NCI-H510A (cell line): ENCODE measurements around the gene ST8SIA2.

ENCODE experiments used
- DNase-seq: peaks from one replicate; lab custom pipeline; 2025; lab: John Stamatoyannopoulos, UW

Gene ST8SIA2

GRCh38 chr15:92399271-92399950, 5.7 kb downstream of the ST8SIA2 start:
- DNase-seq, result no peak

GRCh38 chr15:92400573-92400972, 6.9 kb downstream of the ST8SIA2 start:
- no peak for DNase-seq

GRCh38 chr15:92400980-92401787, 7.5 kb downstream of the ST8SIA2 start:
- no peak for DNase-seq

- no peak for DNase-seq
Observed at GRCh38 chr15:92402751-92403150, 9.1 kb downstream of the ST8SIA2 start.

GRCh38 chr15:92405942-92406341, 12.3 kb downstream of the ST8SIA2 start:
- no peak for DNase-seq

GRCh38 chr15:92407321-92407720, 13.6 kb downstream of the ST8SIA2 start:
- no peak for DNase-seq

- DNase-seq, result no peak
Observed at GRCh38 chr15:92407916-92408315, 14.2 kb downstream of the ST8SIA2 start.

- DNase-seq, result no peak
Observed at GRCh38 chr15:92409006-92409405, 15.3 kb downstream of the ST8SIA2 start.

GRCh38 chr15:92409521-92409920, 15.8 kb downstream of the ST8SIA2 start:
- DNase-seq, result no peak

- no peak for DNase-seq
Observed at GRCh38 chr15:92410537-92410936, 16.9 kb downstream of the ST8SIA2 start.

GRCh38 chr15:92411256-92411655, 17.6 kb downstream of the ST8SIA2 start:
- no peak for DNase-seq

GRCh38 chr15:92413510-92413909, 19.8 kb downstream of the ST8SIA2 start:
- DNase-seq, result no peak

GRCh38 chr15:92415639-92416297, 22.1 kb downstream of the ST8SIA2 start:
- no peak for DNase-seq

- DNase-seq, result no peak
Observed at GRCh38 chr15:92416557-92416956, 22.9 kb downstream of the ST8SIA2 start.

GRCh38 chr15:92417716-92418115, 24.0 kb downstream of the ST8SIA2 start:
- no peak for DNase-seq

GRCh38 chr15:92418864-92419263, 25.2 kb downstream of the ST8SIA2 start:
- no peak for DNase-seq

GRCh38 chr15:92421976-92422375, 28.3 kb downstream of the ST8SIA2 start:
- DNase-seq, result no peak

GRCh38 chr15:92425578-92426225, 32.0 kb downstream of the ST8SIA2 start:
- no peak for DNase-seq

- DNase-seq, result no peak
Observed at GRCh38 chr15:92429378-92430068, 35.8 kb downstream of the ST8SIA2 start.

- no peak for DNase-seq
Observed at GRCh38 chr15:92430069-92430440, 36.4 kb downstream of the ST8SIA2 start.

GRCh38 chr15:92435145-92435544, 41.5 kb downstream of the ST8SIA2 start:
- no peak for DNase-seq

GRCh38 chr15:92438471-92438870, 44.8 kb downstream of the ST8SIA2 start:
- DNase-seq, result no peak
